Sigmoid colon (tissue), 7 donors: ENCODE measurements around the gene MYH13. TPM values are rescaled to one million over a fixed set of nuclear protein-coding genes. Genes with fewer than 3 reads are reported as not detected.

Source experiments
- DNase-seq: peaks from one replicate; pipeline ENCODE4 v3.0.0-alpha.2; 2019
- H3K27ac ChIP-seq, 4 donors: fragments of 200-600 bp; sonication (generic); one replicate each; pipeline ENCODE4 v1.5.1; 2016 to 2019; ENCODE audit warnings: mild to moderate bottlenecking in 1 of 4
- H3K27me3 ChIP-seq, 3 donors: fragments of 200-600 bp; sonication (generic); one replicate each; pipeline ENCODE4 v1.5.1; 2019; ENCODE audit warnings: mild to moderate bottlenecking in 1 of 3
- H3K36me3 ChIP-seq, 4 donors: fragments of 200-600 bp; sonication (generic); one replicate each; pipeline ENCODE4 v1.5.1; 2016 to 2019
- H3K4me1 ChIP-seq, 4 donors: fragments of 200-600 bp; sonication (generic); one replicate each; pipeline ENCODE4 v1.5.1; 2017 to 2019
- H3K4me3 ChIP-seq, 4 donors: fragments of 200-600 bp; sonication (generic); one replicate each; pipeline ENCODE4 v1.5.1; 2017 to 2019; ENCODE audit warnings: mild to moderate bottlenecking in 2 of 4, moderate library complexity in 1 of 4
- H3K9me3 ChIP-seq, 4 donors: fragments of 200-600 bp in 3 of 4; sonication (generic) in 3 of 4; one replicate each; pipeline versions ENCODE4 v1.5.1 to v1.6.1; 2013 to 2019
- CTCF ChIP-seq, 4 experiments: fragments of 450-650 bp in 3 of 4; fragments of 200-600 bp in 1 of 4; IDR thresholded peaks; one replicate each; pipeline ENCODE4 v1.5.1; 2016 to 2019; ENCODE audit warnings: antibody characterized with exemption in 4 of 4, mild to moderate bottlenecking in 3 of 4, moderate library complexity in 2 of 4
- EP300 ChIP-seq, 4 donors: sonication (generic); formaldehyde crosslinking; IDR thresholded peaks; one replicate each; pipeline ENCODE4 v1.6.1; 2017; ENCODE audit warnings: antibody characterized with exemption in 4 of 4
- POLR2A ChIP-seq, 2 donors: fragments of 450-650 bp; IDR thresholded peaks; one replicate each; pipeline ENCODE4 v1.6.1; 2016; ENCODE audit warnings: antibody characterized with exemption in 2 of 2, mild to moderate bottlenecking in 2 of 2, moderate library complexity in 2 of 2
- POLR2AphosphoS5 ChIP-seq, 4 donors: sonication (generic); formaldehyde crosslinking; IDR thresholded peaks; one replicate each; pipeline ENCODE4 v1.6.1; 2017; ENCODE audit warnings: antibody characterized with exemption in 4 of 4
- WGBS, 2 donors: extraction: QIAGEN DNeasy Blood & Tissue Kit; methylation state at CpG; one replicate each; pipeline ENCODE4 v1.1.7; 2013; 5-methylcytosine and 5-hydroxymethylcytosine counted together
- intact Hi-C: fragments of 100-400 bp; cut with DNase I; formaldehyde crosslinking; loops from one replicate; pipeline ENCODE4 v1.15.1; 2023
- polyA plus RNA-seq, 3 donors: library from polyadenylated mRNA; stranded (reverse); fragments of 200-250 nt; gene quantifications; one replicate each; pipeline ENCODE4 v1.2.3, GENCODE V29; 2013
- total RNA-seq, 4 donors: library from RNA; depleted of rRNA; stranded (reverse); fragments of >200 nt; gene quantifications; one replicate each; pipeline ENCODE4 v1.1.0, GENCODE V29; 2016
- donor health status: healthy with polysubstance abuse.
- donor health status: Bipolar disorder and iron deficiency.
- donor health status: healthy.

MYH13 gene
- total and polyA plus RNA-seq, 7 donors = 0.06 TPM; not detected in 6

GRCh38 chr17:10332515-10332914 is 40.3 kb downstream of the MYH13 start:
- TF ChIP-seq CTCF (IDR thresholded peaks at IDR 0.05) = no peak
- no peak for TF ChIP-seq EP300 (IDR thresholded peaks at IDR 0.05)
- TF ChIP-seq POLR2A (IDR thresholded peaks at IDR 0.05) = no peak
- no peak for TF ChIP-seq POLR2AphosphoS5 (IDR thresholded peaks at IDR 0.05)
- 86 to 90% methylated on average over 4 of the region's 4 CpGs for WGBS, 2 donors
- Histone ChIP-seq H3K27me3 (no peaks in the 10 kb centered on the region), H3K4me1 (no peaks in the 10 kb centered on the region), H3K9me3 (no peaks in the 10 kb centered on the region), H3K4me3 (no peak overlapping the region), H3K27ac (no peak overlapping the region), H3K36me3 (no peaks in the 10 kb centered on the region)
- intact Hi-C loops = no loop called here
- DNase-seq = no peak

- 78 to 87% methylated on average over 15 of the region's 15 CpGs for WGBS, 2 donors
- intact Hi-C loops = loop anchor here (2.0 kb wide), 1 partner anchor 286 kb away; no protein-coding TSS in a partner anchor
- no peak for DNase-seq
- Histone ChIP-seq H3K4me3 (no peak overlapping the region), H3K4me1 (no peaks in the 10 kb centered on the region), H3K9me3 (no peaks in the 10 kb centered on the region), H3K27me3 (no peaks in the 10 kb centered on the region), H3K27ac (no peak overlapping the region), H3K36me3 (no peaks in the 10 kb centered on the region)
- TF ChIP-seq POLR2AphosphoS5 (IDR thresholded peaks at IDR 0.05) (no peak), CTCF (IDR thresholded peaks at IDR 0.05) (no peak), EP300 (IDR thresholded peaks at IDR 0.05) (no peak), POLR2A (IDR thresholded peaks at IDR 0.05) (no peak)
Observed at GRCh38 chr17:10328971-10329923, 43.6 kb downstream of the MYH13 start.

- TF ChIP-seq EP300 (IDR thresholded peaks at IDR 0.05) (no peak), POLR2A (IDR thresholded peaks at IDR 0.05) (no peak), POLR2AphosphoS5 (IDR thresholded peaks at IDR 0.05) (no peak), CTCF (IDR thresholded peaks at IDR 0.05) (no peak)
- H3K36me3 ChIP-seq = no peaks in the 10 kb centered on the region
- no peak overlapping the region for H3K4me3 ChIP-seq
- WGBS, 2 donors = 87 to 94% methylated on average over 7 of the region's 7 CpGs
- no peak for DNase-seq
- no peaks in the 10 kb centered on the region for H3K9me3 ChIP-seq
- no peak overlapping the region for H3K27ac ChIP-seq
- H3K27me3 ChIP-seq = no peaks in the 10 kb centered on the region
- H3K4me1 ChIP-seq = no peaks in the 10 kb centered on the region
- intact Hi-C loops = loop anchor here (2.0 kb wide), 1 partner anchor 287 kb away; no protein-coding TSS in a partner anchor
Observed at GRCh38 chr17:10328206-10328605, 44.6 kb downstream of the MYH13 start.

- Histone ChIP-seq H3K36me3 (no peaks in the 10 kb centered on the region), H3K4me3 (no peak overlapping the region), H3K27me3 (no peaks in the 10 kb centered on the region), H3K9me3 (no peaks in the 10 kb centered on the region), H3K27ac (no peak overlapping the region), H3K4me1 (no peaks in the 10 kb centered on the region)
- intact Hi-C loops = loop anchor here (2.0 kb wide), 1 partner anchor 287 kb away; no protein-coding TSS in a partner anchor
- TF ChIP-seq POLR2AphosphoS5 (IDR thresholded peaks at IDR 0.05) (no peak), POLR2A (IDR thresholded peaks at IDR 0.05) (no peak), CTCF (IDR thresholded peaks at IDR 0.05) (peak; percentile 43 to 95 (median 88)), EP300 (IDR thresholded peaks at IDR 0.05) (no peak)
- DNase-seq = peak; percentile 86
- WGBS, 2 donors = 39 to 40% methylated on average over 10 of the region's 10 CpGs
Observed at GRCh38 chr17:10327640-10328039, 45.2 kb downstream of the MYH13 start.
